GM12878 (cell line): ENCODE measurements around the gene SERTAD1. TPM values are rescaled to one million over a fixed set of nuclear protein-coding genes. Genes with fewer than 3 reads are reported as not detected.
"Not testable (repeated sequence)": the region's sequence is repeated elsewhere in the genome, so short reads cannot be mapped to it uniquely, and the experiment has no call there.

Source experiments
- ATAC-seq: fragments of 200-7000 bp; cut with Tn5 transposase; 3 replicates; pipeline ENCODE4 v1.9.1; 2020; ENCODE audit warnings: mild to moderate bottlenecking, moderate library complexity
- BruUV-seq: library from RNA; stranded (reverse); fragments of 400-500 nt; replicated peaks from 2 replicates; lab custom pipeline; 2021; lab: Mats Ljungman, UMichigan
- CTCF ChIA-PET: fragments of 300-600 bp; sonication (Branson Sonifier 250); formaldehyde crosslinking; extraction: SDS; loops from one replicate; lab custom pipeline; 2021; ENCODE audit warnings: inconsistent platforms; lab: Yijun Ruan, JAX
- POLR2A ChIA-PET: fragments of 350-600 bp; formaldehyde crosslinking; extraction: SDS; loops from one replicate; lab custom pipeline; 2021; ENCODE audit warnings: inconsistent platforms; lab: Charles Lee
- RAD21 ChIA-PET: fragments of 300-600 bp; sonication (Branson Sonifier 250); formaldehyde crosslinking; loops from one replicate; lab custom pipeline; 2023; ENCODE audit warnings: antibody characterized with exemption; ENCODE audit not compliant: unreplicated experiment; lab: Charles Lee
- SMC1A ChIA-PET: fragments of 300-600 bp; sonication (Branson Sonifier 250); formaldehyde crosslinking; loops from one replicate; lab custom pipeline; 2023; ENCODE audit not compliant: unreplicated experiment, uncharacterized antibody; lab: Charles Lee
- DNase-seq: peaks from one replicate; pipeline ENCODE4 v3.0.0-alpha.2; 2011; ENCODE audit warnings: low read depth, low spot score
- FAIRE-seq: peaks from 3 replicates; lab custom pipeline; 2011; peaks lifted over from hg19 to GRCh38; lab: Jason Lieb, UNC
- H2AFZ ChIP-seq: 2 replicates; pipeline ENCODE4 v1.6.0; 2011; ENCODE audit warnings: low read depth, low read length, control low read depth; ENCODE audit not compliant: control insufficient read depth
- H3K27ac ChIP-seq: 2 replicates; pipeline ENCODE4 v1.5.1; 2011; ENCODE audit warnings: control low read depth; ENCODE audit not compliant: control insufficient read depth, insufficient read depth
- H3K27me3 ChIP-seq, 2 experiments: replicated peaks in 1 of 2; 2 replicates each; pipeline versions ENCODE4 v1.6.0 to v1.6.1; 2011; ENCODE audit warnings: low read length in 1 of 2; ENCODE audit not compliant: control insufficient read depth in 2 of 2, insufficient read depth in 2 of 2
- H3K36me3 ChIP-seq, 2 experiments: 2 replicates each; pipeline ENCODE4 v1.5.1; 2011; ENCODE audit warnings: low read length in 1 of 2; ENCODE audit not compliant: control insufficient read depth in 2 of 2, insufficient read depth in 2 of 2
- H3K4me1 ChIP-seq: 2 replicates; pipeline ENCODE4 v1.6.1; 2011; ENCODE audit warnings: mild to moderate bottlenecking, low read length, moderate library complexity, mixed read lengths; ENCODE audit not compliant: control insufficient read depth, insufficient read depth
- H3K4me2 ChIP-seq: 2 replicates; pipeline ENCODE4 v1.6.0; 2011; ENCODE audit warnings: control low read depth; ENCODE audit not compliant: control insufficient read depth, insufficient read depth
- H3K4me3 ChIP-seq: fragments of 200-600 bp; sonication (generic); 2 replicates; pipeline ENCODE4 v1.5.1; 2016
- H3K79me2 ChIP-seq: 2 replicates; pipeline ENCODE4 v1.6.0; 2011; ENCODE audit warnings: low read length; ENCODE audit not compliant: control insufficient read depth, insufficient read depth
- H3K9ac ChIP-seq: 2 replicates; pipeline ENCODE4 v1.8.0; 2011; ENCODE audit warnings: low read length, control low read depth, mixed read lengths; ENCODE audit not compliant: control insufficient read depth, insufficient read depth
- H3K9me3 ChIP-seq: replicated peaks from 3 replicates; pipeline ENCODE4 v1.5.1; 2011; ENCODE audit warnings: mild to moderate bottlenecking, low read length; ENCODE audit not compliant: control insufficient read depth, insufficient read depth
- H4K20me1 ChIP-seq: 2 replicates; pipeline ENCODE4 v1.6.0; 2011; ENCODE audit not compliant: control insufficient read depth, insufficient read depth
- EED ChIP-seq: sonication (generic); IDR thresholded peaks from 2 replicates; pipeline ENCODE4 v1.6.1; 2016; ENCODE audit warnings: antibody characterized with exemption, low read depth
- EP300 ChIP-seq, 2 experiments: fragments of 150-350 bp in 1 of 2; IDR thresholded peaks; 2 replicates each; pipeline ENCODE4 v1.6.1; 2011 to 2012; ENCODE audit warnings: low read depth in 2 of 2, low read length in 2 of 2, borderline replicate concordance in 1 of 2, improper control_type of control experiment in 1 of 2, inconsistent platforms in 1 of 2; ENCODE audit not compliant: control insufficient read depth in 1 of 2
- KDM1A ChIP-seq: fragments of 200-600 bp; sonication (generic); IDR thresholded peaks from 2 replicates; pipeline ENCODE4 v1.6.1; 2016; ENCODE audit warnings: borderline replicate concordance
- POLR2AphosphoS2 ChIP-seq: IDR thresholded peaks from 2 replicates; pipeline ENCODE4 v1.6.1; 2011; ENCODE audit warnings: low read depth, mild to moderate bottlenecking, low read length, improper control_type of control experiment, moderate library complexity
- RBBP5 ChIP-seq: fragments of 200-600 bp; sonication (generic); conservative IDR thresholded peaks from 2 replicates; pipeline ENCODE4 v1.6.1; 2016
- SIX5 ChIP-seq: IDR thresholded peaks from 2 replicates; pipeline ENCODE4 v1.6.1; 2011; ENCODE audit warnings: mild to moderate bottlenecking, low read depth, low read length, moderate library complexity; ENCODE audit not compliant: severe bottlenecking
- SMARCA5 ChIP-seq: fragments of 450-650 bp; IDR thresholded peaks from 2 replicates; pipeline ENCODE4 v1.6.1; 2017; ENCODE audit warnings: mild to moderate bottlenecking
- WGBS: methylation state at CpG from one replicate; pipeline ENCODE4 v1.1.6; 2016; ENCODE audit warnings: low lambda C conversion rate; ENCODE audit not compliant: insufficient replicate concordance, insufficient coverage; ENCODE audit errors: missing lambda C conversion rate; 5-methylcytosine and 5-hydroxymethylcytosine counted together
- in situ Hi-C: fragments of 300-500 bp; cut with MboI; formaldehyde crosslinking; loops from 9 replicates; pipeline ENCODE4 v1.14.3; 2018; ENCODE audit warnings: mixed read lengths
- intact Hi-C: fragments of 100-400 bp; cut with micrococcal nuclease; formaldehyde crosslinking; loops from one replicate; pipeline ENCODE4 v1.14.2; 2022; ENCODE audit not compliant: unreplicated experiment
- polyA plus RNA-seq, 11 experiments: library from polyadenylated mRNA; depleted of rRNA in 4 of 11; unstranded in 6 of 11; stranded (reverse) in 5 of 11; fragments of >200 nt; fragmentation: Nextera tagmentation in 4 of 11; fragmentation: Illumina TruSeq in 1 of 11; extraction: Ambion mirVana in 4 of 11; extraction: Trizol in 1 of 11; gene quantifications; 1 replicate in 1 of 11; 2 replicates in 10 of 11; pipeline versions ENCODE4 v1.2.1 to v1.2.3, GENCODE V29; 2011 to 2016; ENCODE audit warnings: inconsistent platforms in 2 of 11, missing spikeins in 2 of 11, low read depth in 1 of 11
- total RNA-seq, 4 experiments: library from RNA; depleted of rRNA in 3 of 4; stranded (reverse); fragments of >200 nt in 3 of 4; fragmentation: Illumina TruSeq in 1 of 4; extraction: Trizol in 1 of 4; gene quantifications; 2 replicates each; pipeline versions ENCODE4 v1.2.1 to v1.2.3, GENCODE V29; 2013 to 2021
- TF ChIP-seq, protein P1 (sequence below): IDR thresholded peaks from 2 replicates; pipeline ENCODE4 v1.6.1; 2012; ENCODE audit warnings: low read depth, low read length, improper control_type of control experiment
- TF ChIP-seq, protein P2 (sequence below): fragments of 450-650 bp; IDR thresholded peaks from 2 replicates; pipeline ENCODE4 v1.6.1; 2016; ENCODE audit warnings: mild to moderate bottlenecking

Gene SERTAD1
- total and polyA plus RNA-seq, 10 of the 15 experiments (the other 5 are each of a cell fraction or from before 2014, with no cell fraction given): 0.23 to 14.2 (median 8.0) TPM

DNA sequence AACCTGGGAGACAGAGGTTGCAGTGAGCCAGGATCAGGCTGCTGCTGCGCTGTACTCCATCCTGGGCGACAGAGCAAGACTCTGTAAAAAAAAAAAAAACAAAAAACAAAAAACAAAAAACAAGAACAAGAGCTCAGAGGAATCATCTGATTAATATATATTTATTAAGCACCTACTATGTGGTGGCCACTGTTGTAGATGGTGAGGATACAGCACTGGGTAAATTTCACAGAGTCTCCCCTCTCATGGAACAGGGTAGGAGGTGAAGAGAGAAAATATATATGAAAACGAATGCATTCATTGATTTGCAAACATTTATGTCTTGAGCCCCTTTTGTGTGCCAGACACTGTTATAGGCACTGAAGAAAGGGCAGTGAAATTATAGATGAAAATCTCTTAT is 5.9 kb upstream of the SERTAD1 start:
- H2AFZ ChIP-seq: no peak overlapping the region
- WGBS: 47% methylated on average over 1 of the region's 3 CpGs
- peaks cover 20% of the 10 kb centered on the region for H3K4me1 ChIP-seq
- H3K4me3 ChIP-seq: no peak overlapping the region
- ChIA-PET CTCF (interaction anchor here (8.0 kb wide), 1 partner anchor 11 kb away, joined by 52 read pairs; no protein-coding TSS in a partner anchor), SMC1A (interaction anchor here (1.0 kb wide), 1 partner anchor 29 kb away, joined by 3 read pairs; no protein-coding TSS in a partner anchor), POLR2A (interaction anchor here (2.4 to 2.7 kb wide), 2 partner anchors 11 kb away, joined by 12 to 20 read pairs; no protein-coding TSS in a partner anchor), RAD21 (interaction anchor here (2.5 kb wide), 1 partner anchor 11 kb away, joined by 15 read pairs; no protein-coding TSS in a partner anchor)
- no peaks in the 10 kb centered on the region for H4K20me1 ChIP-seq
- in situ Hi-C loops: no loop called here
- intact Hi-C loops: no loop called here
- ATAC-seq: no peak
- H3K9me3 ChIP-seq: no peaks in the 10 kb centered on the region
- H3K9ac ChIP-seq: no peak overlapping the region
- H3K4me2 ChIP-seq: no peak overlapping the region
- no peaks in the 10 kb centered on the region for H3K27me3 ChIP-seq
- H3K79me2 ChIP-seq: no peaks in the 10 kb centered on the region; the same call in 1 of the 2 replicates
- DNase-seq: no peak
- H3K27ac ChIP-seq: no peak overlapping the region
- BruUV-seq: no TSS peak
- H3K36me3 ChIP-seq: no peaks in the 10 kb centered on the region
- FAIRE-seq: no peak
- TF ChIP-seq RBBP5 (no peak), SMARCA5 (no peak), EP300 (IDR thresholded peaks at IDR 0.05; ENCODE audit: borderline replicate concordance in 1 of 2, control insufficient read depth in 1 of 2, low read depth in 2 of 2, low read length in 2 of 2) (no peak), EED (no peak), POLR2AphosphoS2 (no peak), SIX5 (no peak), KDM1A (no peak)
- TF ChIP-seq, protein P1, sequence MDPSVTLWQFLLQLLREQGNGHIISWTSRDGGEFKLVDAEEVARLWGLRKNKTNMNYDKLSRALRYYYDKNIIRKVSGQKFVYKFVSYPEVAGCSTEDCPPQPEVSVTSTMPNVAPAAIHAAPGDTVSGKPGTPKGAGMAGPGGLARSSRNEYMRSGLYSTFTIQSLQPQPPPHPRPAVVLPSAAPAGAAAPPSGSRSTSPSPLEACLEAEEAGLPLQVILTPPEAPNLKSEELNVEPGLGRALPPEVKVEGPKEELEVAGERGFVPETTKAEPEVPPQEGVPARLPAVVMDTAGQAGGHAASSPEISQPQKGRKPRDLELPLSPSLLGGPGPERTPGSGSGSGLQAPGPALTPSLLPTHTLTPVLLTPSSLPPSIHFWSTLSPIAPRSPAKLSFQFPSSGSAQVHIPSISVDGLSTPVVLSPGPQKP: no peak
- TF ChIP-seq, protein P2, sequence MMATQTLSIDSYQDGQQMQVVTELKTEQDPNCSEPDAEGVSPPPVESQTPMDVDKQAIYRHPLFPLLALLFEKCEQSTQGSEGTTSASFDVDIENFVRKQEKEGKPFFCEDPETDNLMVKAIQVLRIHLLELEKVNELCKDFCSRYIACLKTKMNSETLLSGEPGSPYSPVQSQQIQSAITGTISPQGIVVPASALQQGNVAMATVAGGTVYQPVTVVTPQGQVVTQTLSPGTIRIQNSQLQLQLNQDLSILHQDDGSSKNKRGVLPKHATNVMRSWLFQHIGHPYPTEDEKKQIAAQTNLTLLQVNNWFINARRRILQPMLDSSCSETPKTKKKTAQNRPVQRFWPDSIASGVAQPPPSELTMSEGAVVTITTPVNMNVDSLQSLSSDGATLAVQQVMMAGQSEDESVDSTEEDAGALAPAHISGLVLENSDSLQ: no peak

GRCh38 chr19:40430242-40430641 is 4.5 kb upstream of the SERTAD1 start:
- POLR2A ChIA-PET: interaction anchor here (1.2 to 2.4 kb wide), 3 partner anchors 10 to 19 kb away, joined by 5 to 12 read pairs (median 7); no protein-coding TSS in a partner anchor

More at GRCh38 chr19:40430242-40430641, 4.5 kb upstream of the SERTAD1 start:
- intact Hi-C loops, H3K79me2 ChIP-seq, H3K27ac ChIP-seq, H4K20me1 ChIP-seq, FAIRE-seq, H2AFZ ChIP-seq, H3K4me2 ChIP-seq, H3K27me3 ChIP-seq, BruUV-seq, H3K9ac ChIP-seq, H3K4me3 ChIP-seq, H3K9me3 ChIP-seq, ATAC-seq, H3K36me3 ChIP-seq, in situ Hi-C loops, DNase-seq: not testable (repeated sequence)
- ChIA-PET SMC1A (interaction anchor here (0.6 to 0.8 kb wide), 3 partner anchors 10 to 125 kb away, joined by 3 to 4 read pairs (median 3); partner anchors contain the start of gene SERTAD3), RAD21 (interaction anchor here (0.6 to 1.2 kb wide), 2 partner anchors 12 to 340 kb away, joined by 3 to 6 read pairs; partner anchors contain the start of gene ZNF780A), CTCF (interaction anchor here (8.0 kb wide), 1 partner anchor 9 kb away, joined by 52 read pairs; no protein-coding TSS in a partner anchor)
- 93% methylated on average over 10 of the region's 10 CpGs for WGBS
- peaks cover 20% of the 10 kb centered on the region for H3K4me1 ChIP-seq
